ENCODE data around the gene DPP10. TPM values are rescaled to one million over a fixed set of nuclear protein-coding genes. Genes with fewer than 3 reads are reported as not detected.
"Not testable (repeated sequence)": the region's sequence is repeated elsewhere in the genome, so short reads cannot be mapped to it uniquely, and the experiment has no call there.

DPP10 gene
- total RNA-seq, 2 experiments from 2014 or later = not detected

- DNase-seq (no peak), ATAC-seq (ENCODE audit: low read depth) (no peak)
- Mint-ChIP-seq H3K36me3 (no peaks in the 10 kb centered on the region), H3K9me3 (peaks cover 2% of the 10 kb centered on the region), H3K4me3 (no peak overlapping the region), H3K4me1 (no peaks in the 10 kb centered on the region), H3K27ac (no peak overlapping the region), H3K27me3 (peaks cover 2% of the 10 kb centered on the region)
- POLR2A ChIA-PET = no interaction called here
Measured at GRCh38 chr2:114727012-114727411, 284.6 kb downstream of the DPP10 start.

DNA sequence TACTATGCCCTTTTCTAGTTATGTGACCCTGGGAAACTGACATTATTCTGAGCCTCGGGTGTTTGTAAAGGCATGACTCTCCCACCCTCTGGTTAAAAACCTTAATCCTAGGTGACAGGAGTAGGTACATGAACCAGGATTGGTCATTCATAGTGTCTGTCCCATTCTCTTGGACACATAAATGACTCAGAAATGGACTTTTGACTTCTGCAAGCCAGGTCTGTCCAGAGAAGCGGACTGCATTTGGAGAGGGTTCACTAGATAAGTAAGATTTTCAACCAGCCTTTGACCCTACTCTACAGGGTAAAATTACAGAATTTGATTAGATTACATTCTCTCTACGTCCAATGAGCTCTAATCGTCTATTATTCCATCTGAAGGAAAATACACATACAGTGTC lies 285.9 kb downstream of the DPP10 start:
- POLR2A ChIA-PET = no interaction called here
- H3K27me3 Mint-ChIP-seq = peaks cover 2% of the 10 kb centered on the region
- H3K9me3 Mint-ChIP-seq = peaks cover 2% of the 10 kb centered on the region
- H3K36me3 Mint-ChIP-seq = no peaks in the 10 kb centered on the region
- DNase-seq (no peak), ATAC-seq (ENCODE audit: low read depth) (no peak)
- no peak overlapping the region for H3K4me3 Mint-ChIP-seq
- H3K27ac Mint-ChIP-seq = no peak overlapping the region
- H3K4me1 Mint-ChIP-seq = no peaks in the 10 kb centered on the region

DNA sequence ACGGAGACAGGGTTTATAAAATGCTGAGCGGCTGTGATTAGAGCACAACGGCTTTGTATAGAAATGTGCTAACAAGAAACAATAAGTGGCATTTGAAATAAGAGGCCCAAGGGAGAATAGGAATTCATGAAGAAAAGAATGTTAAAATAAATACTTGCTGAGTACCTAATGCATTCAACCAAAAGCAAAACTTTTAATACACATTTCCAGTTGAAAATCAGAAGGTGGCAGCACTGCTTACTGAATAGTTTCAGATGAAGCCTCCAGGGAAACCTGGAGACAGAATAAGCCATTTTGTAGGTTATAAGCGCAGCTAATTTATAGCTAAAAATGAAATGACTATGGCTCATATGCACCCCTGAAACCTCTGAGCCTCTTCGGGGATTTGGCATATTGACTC lies 286.6 kb downstream of the DPP10 start:
- Mint-ChIP-seq H3K4me1 (no peaks in the 10 kb centered on the region), H3K4me3 (no peak overlapping the region), H3K27ac (no peak overlapping the region), H3K9me3 (peaks cover 2% of the 10 kb centered on the region), H3K36me3 (no peaks in the 10 kb centered on the region), H3K27me3 (peaks cover 2% of the 10 kb centered on the region)
- DNase-seq = no peak
- POLR2A ChIA-PET = no interaction called here
- no peak for ATAC-seq (ENCODE audit: low read depth)

DNA sequence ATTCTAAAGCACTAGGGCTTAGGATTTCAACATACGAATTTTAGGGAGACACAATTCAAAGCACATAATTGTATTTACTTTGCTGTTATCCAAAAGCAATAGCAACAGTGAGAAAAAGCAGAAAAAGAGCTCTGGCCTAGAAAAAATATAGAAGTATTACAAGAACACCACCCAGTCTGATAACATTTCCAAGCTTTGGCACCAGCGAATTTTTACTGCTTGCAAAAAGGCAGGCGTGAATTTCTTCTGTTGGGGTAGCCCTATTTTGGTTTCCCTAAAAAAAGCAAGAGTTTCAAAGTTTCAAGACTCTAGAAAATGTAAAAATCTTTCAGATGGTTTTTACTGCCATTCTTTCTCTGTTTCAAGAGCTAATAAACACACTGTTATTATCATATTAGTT lies 292.7 kb downstream of the DPP10 start:
- Mint-ChIP-seq H3K27ac (no peak overlapping the region), H3K36me3 (no peaks in the 10 kb centered on the region), H3K27me3 (no peaks in the 10 kb centered on the region), H3K9me3 (peaks cover 3% of the 10 kb centered on the region), H3K4me3 (no peak overlapping the region), H3K4me1 (no peaks in the 10 kb centered on the region)
- DNase-seq = no peak
- POLR2A ChIA-PET = no interaction called here
- ATAC-seq (ENCODE audit: low read depth) = no peak

DNA sequence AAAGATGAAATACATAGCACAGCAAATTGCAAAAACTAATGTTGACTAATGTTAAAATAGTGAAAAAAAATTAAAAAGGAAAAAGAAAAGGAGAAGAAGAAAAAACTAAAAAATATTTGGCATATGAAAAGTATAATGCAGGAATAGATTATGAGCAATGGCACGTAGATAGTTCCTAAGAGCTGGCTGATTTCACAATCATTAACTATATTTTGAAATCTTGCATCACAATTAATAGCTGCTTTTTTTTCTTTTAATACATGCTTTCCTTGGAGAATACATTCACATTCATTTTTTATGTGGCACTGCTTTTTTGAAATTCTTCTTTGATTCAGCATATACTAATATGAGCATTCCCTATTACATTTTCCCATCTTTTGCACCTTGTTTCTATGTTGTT lies 299.8 kb downstream of the DPP10 start:
- Mint-ChIP-seq H3K4me3 (no peak overlapping the region), H3K9me3 (peaks cover 3% of the 10 kb centered on the region), H3K4me1 (no peaks in the 10 kb centered on the region), H3K36me3 (no peaks in the 10 kb centered on the region), H3K27ac (no peak overlapping the region), H3K27me3 (peaks cover 2% of the 10 kb centered on the region)
- ATAC-seq (ENCODE audit: low read depth) (no peak), DNase-seq (no peak)
- POLR2A ChIA-PET = no interaction called here

DNA sequence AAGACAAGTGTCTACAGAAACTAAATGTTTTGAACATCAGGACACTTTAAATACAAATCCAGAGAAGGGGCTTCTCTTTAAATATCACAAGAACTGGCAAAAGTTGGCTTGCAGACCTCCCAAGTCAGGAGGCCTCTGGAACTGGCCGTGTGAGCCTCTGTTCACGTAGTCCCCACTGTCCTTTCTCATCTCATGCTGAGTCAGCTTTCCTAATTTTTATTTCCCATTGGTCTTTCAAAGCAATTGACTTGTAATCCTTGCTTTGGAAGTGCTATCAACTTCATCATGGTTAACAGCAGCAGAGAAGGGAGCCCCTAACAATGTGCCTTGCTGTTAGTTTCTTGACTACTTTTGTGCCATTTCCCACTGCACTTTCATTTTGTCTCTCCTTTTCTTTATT lies 303.3 kb downstream of the DPP10 start:
- Mint-ChIP-seq H3K36me3 (no peaks in the 10 kb centered on the region), H3K4me3 (no peak overlapping the region), H3K9me3 (no peaks in the 10 kb centered on the region), H3K27me3 (peaks cover 2% of the 10 kb centered on the region), H3K4me1 (no peaks in the 10 kb centered on the region), H3K27ac (no peak overlapping the region)
- DNase-seq = no peak
- POLR2A ChIA-PET = no interaction called here
- ATAC-seq (ENCODE audit: low read depth) = no peak

DNA sequence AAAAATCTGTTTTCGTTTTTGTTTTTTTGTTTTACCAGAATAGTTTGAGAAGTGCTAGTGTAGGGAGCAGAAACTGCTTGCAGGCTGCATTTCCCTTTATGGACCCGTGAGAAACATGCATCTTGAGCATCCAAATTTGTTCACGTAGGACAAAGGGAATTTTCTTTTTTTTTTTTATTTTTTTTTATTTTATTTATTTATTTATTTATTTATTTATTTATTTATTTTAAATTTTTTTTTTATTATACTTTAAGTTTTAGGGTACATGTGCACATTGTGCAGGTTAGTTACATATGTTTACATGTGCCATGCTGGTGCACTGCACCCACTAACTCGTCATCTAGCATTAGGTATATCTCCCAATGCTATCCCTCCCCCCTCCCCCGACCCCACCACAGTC lies 305.7 kb downstream of the DPP10 start:
- H3K9me3 Mint-ChIP-seq; H3K27me3 Mint-ChIP-seq; DNase-seq; POLR2A ChIA-PET; ATAC-seq (ENCODE audit: low read depth); H3K4me3 Mint-ChIP-seq; H3K36me3 Mint-ChIP-seq; H3K4me1 Mint-ChIP-seq; H3K27ac Mint-ChIP-seq: not testable (repeated sequence)

- H3K4me1 Mint-ChIP-seq = no peaks in the 10 kb centered on the region
- no peaks in the 10 kb centered on the region for H3K36me3 Mint-ChIP-seq
- H3K27ac Mint-ChIP-seq = no peak overlapping the region
- POLR2A ChIA-PET = no interaction called here
- no peak overlapping the region for H3K4me3 Mint-ChIP-seq
- DNase-seq = no peak
- no peaks in the 10 kb centered on the region for H3K27me3 Mint-ChIP-seq
- no peak for ATAC-seq (ENCODE audit: low read depth)
- peaks cover 2% of the 10 kb centered on the region for H3K9me3 Mint-ChIP-seq
Measured at GRCh38 chr2:114752425-114752824, 310.0 kb downstream of the DPP10 start.

DNA sequence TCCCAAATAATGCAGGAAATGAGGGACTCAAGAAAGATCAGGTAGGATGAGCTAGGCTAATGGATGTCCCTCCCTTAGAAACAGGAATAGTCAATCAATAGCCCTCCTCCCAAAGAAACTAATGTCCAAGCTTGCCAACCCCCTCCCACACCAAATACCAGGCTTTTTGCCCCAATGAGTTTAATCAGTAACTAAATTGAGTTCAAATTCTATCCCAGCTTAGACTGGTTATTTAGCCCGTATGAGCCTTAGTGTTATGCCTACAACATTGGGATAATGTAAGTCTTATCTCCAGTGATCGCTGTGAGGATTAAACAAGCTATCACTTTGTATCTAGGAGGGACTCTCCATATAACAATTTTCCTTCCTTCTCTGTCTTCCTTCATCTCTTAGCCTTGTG lies 310.7 kb downstream of the DPP10 start:
- no peaks in the 10 kb centered on the region for H3K27me3 Mint-ChIP-seq
- POLR2A ChIA-PET = no interaction called here
- no peak overlapping the region for H3K4me3 Mint-ChIP-seq
- H3K27ac Mint-ChIP-seq = no peak overlapping the region
- H3K36me3 Mint-ChIP-seq = no peaks in the 10 kb centered on the region
- peaks cover 2% of the 10 kb centered on the region for H3K9me3 Mint-ChIP-seq
- DNase-seq = no peak
- H3K4me1 Mint-ChIP-seq = no peaks in the 10 kb centered on the region
- ATAC-seq (ENCODE audit: low read depth) = no peak

GRCh38 chr2:114754907-114755563 lies 312.6 kb downstream of the DPP10 start:
- POLR2A ChIA-PET = no interaction called here
- ATAC-seq (ENCODE audit: low read depth) = no peak
- Mint-ChIP-seq H3K36me3 (no peaks in the 10 kb centered on the region), H3K27ac (no peak overlapping the region), H3K27me3 (no peaks in the 10 kb centered on the region), H3K4me1 (no peaks in the 10 kb centered on the region), H3K9me3 (peaks cover 2% of the 10 kb centered on the region), H3K4me3 (no peak overlapping the region)
- no peak for DNase-seq

GRCh38 chr2:114762376-114762775 lies 319.9 kb downstream of the DPP10 start:
- DNase-seq (no peak), ATAC-seq (ENCODE audit: low read depth) (no peak)
- H3K4me3 Mint-ChIP-seq = no peak overlapping the region
- H3K27me3 Mint-ChIP-seq = no peaks in the 10 kb centered on the region
- no peaks in the 10 kb centered on the region for H3K36me3 Mint-ChIP-seq
- no peaks in the 10 kb centered on the region for H3K4me1 Mint-ChIP-seq
- POLR2A ChIA-PET = no interaction called here
- H3K9me3 Mint-ChIP-seq = no peaks in the 10 kb centered on the region
- H3K27ac Mint-ChIP-seq = no peak overlapping the region

- DNase-seq (no peak), ATAC-seq (ENCODE audit: low read depth) (no peak)
- POLR2A ChIA-PET = no interaction called here
- no peak overlapping the region for H3K27ac Mint-ChIP-seq
- H3K9me3 Mint-ChIP-seq = no peaks in the 10 kb centered on the region
- H3K4me3 Mint-ChIP-seq = no peak overlapping the region
- H3K4me1 Mint-ChIP-seq = no peaks in the 10 kb centered on the region
- H3K27me3 Mint-ChIP-seq = no peaks in the 10 kb centered on the region
- no peaks in the 10 kb centered on the region for H3K36me3 Mint-ChIP-seq
Measured at GRCh38 chr2:114762986-114763385, 320.5 kb downstream of the DPP10 start.

DNA sequence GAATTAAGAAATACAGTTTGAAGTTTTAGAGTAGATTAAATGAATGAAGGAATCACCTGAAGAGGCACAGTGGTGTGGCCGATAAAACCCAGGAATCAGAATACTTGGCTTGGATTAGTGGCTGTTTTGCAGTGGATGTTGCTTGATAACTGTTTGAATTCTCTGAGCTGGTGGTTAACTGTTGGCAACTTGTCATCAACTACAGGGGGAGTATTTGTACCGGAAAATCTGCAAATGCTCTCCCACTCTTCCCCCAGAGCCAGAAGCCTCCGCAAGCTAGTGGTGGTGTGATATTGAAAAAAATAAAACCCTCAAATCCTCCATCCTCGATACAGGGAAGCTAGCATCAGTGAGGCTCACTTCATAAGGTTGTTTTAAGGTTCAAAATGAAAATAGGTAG lies 326.7 kb downstream of the DPP10 start:
- no peak overlapping the region for H3K27ac Mint-ChIP-seq
- no peaks in the 10 kb centered on the region for H3K36me3 Mint-ChIP-seq
- no peak for ATAC-seq (ENCODE audit: low read depth)
- POLR2A ChIA-PET = no interaction called here
- H3K4me3 Mint-ChIP-seq = no peak overlapping the region
- H3K4me1 Mint-ChIP-seq = no peaks in the 10 kb centered on the region
- no peaks in the 10 kb centered on the region for H3K9me3 Mint-ChIP-seq
- no peaks in the 10 kb centered on the region for H3K27me3 Mint-ChIP-seq
- DNase-seq = no peak

DNA sequence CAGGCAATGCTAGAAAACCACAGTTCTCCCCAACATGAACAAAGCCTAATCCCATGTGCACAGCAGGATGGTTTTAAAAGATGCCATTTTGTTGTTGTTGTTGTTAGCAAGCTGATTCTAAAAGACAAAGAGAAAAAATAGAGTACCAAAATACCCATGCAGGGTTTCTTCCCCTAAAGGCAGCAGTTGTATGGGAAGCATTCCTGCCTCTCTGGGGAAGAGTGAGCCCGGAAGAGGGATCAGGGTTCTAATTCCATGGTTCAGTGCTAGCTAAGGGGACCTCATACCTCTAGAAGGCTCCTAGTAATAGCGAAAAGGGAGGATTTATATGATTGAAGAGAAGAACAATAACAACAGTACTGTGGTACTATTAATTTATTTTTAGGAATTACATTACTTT lies 327.6 kb downstream of the DPP10 start:
- Mint-ChIP-seq H3K9me3 (no peaks in the 10 kb centered on the region), H3K4me1 (no peaks in the 10 kb centered on the region), H3K36me3 (no peaks in the 10 kb centered on the region), H3K27ac (no peak overlapping the region), H3K27me3 (no peaks in the 10 kb centered on the region), H3K4me3 (no peak overlapping the region)
- no peak for DNase-seq
- POLR2A ChIA-PET = no interaction called here
- ATAC-seq (ENCODE audit: low read depth) = no peak

DNA sequence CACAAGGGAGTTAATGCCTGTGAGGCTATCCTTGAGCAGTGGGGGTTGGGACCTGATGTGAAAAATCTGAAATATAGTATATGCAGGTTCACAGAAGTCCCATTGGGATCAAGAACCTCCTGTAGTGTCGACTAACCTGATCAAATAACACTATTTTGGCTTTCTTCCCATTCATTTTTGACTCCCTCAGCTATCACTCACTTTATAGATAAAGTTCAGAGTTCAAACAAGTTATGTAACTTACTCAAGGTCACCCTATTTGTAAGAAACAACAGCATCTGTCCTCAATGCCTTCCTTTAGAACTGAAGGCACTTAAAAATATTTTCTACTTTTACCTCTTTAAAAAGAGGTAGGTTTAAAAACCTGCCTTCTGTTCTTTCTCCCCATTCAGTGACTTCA lies 341.6 kb downstream of the DPP10 start:
- POLR2A ChIA-PET = no interaction called here
- Mint-ChIP-seq H3K9me3 (no peaks in the 10 kb centered on the region), H3K36me3 (no peaks in the 10 kb centered on the region), H3K4me3 (no peak overlapping the region), H3K4me1 (no peaks in the 10 kb centered on the region), H3K27me3 (no peaks in the 10 kb centered on the region), H3K27ac (no peak overlapping the region)
- ATAC-seq (ENCODE audit: low read depth) (no peak), DNase-seq (no peak)

All from activated naive CD8-positive, alpha-beta T cell treated with anti-CD3 and anti-CD28 coated beads, Interleukin-2, amount 10 ng/mL, durations not matched to agents 7 days and 5 days (primary cell).